SJSA1 (cell line): ENCODE results near the gene FBXO48. TPM values are rescaled to one million over a fixed set of nuclear protein-coding genes. Genes with fewer than 3 reads are reported as not detected.
A peak's percentile ranks its signal among the peaks of the same experiment; 100 is the strongest.
"Not testable (repeated sequence)": the region's sequence is repeated elsewhere in the genome, so short reads cannot be mapped to it uniquely, and the experiment has no call there.

ENCODE experiments used
- DNase-seq, 2 experiments: peaks; one replicate each; pipeline ENCODE4 v3.0.0-alpha.2; 2015 to 2020; ENCODE audit warnings: low spot score in 2 of 2, low read depth in 1 of 2
- H3K27ac ChIP-seq: fragments of 250-450 bp; sonication (Bioruptor Pico); 2 replicates; pipeline ENCODE4 v1.5.1; 2020; ENCODE audit warnings: mild to moderate bottlenecking, moderate library complexity
- H3K27me3 ChIP-seq: fragments of 250-450 bp; sonication (Bioruptor Pico); replicated peaks from 2 replicates; pipeline ENCODE4 v1.5.1; 2020; ENCODE audit warnings: mild to moderate bottlenecking, moderate library complexity
- H3K36me3 ChIP-seq: fragments of 250-450 bp; sonication (Bioruptor Pico); 2 replicates; pipeline ENCODE4 v1.5.1; 2020; ENCODE audit warnings: mild to moderate bottlenecking
- H3K4me1 ChIP-seq: fragments of 250-450 bp; sonication (Bioruptor Pico); replicated peaks from 2 replicates; pipeline ENCODE4 v1.6.1; 2021; ENCODE audit warnings: mild to moderate bottlenecking
- H3K4me3 ChIP-seq: fragments of 250-450 bp; sonication (Bioruptor Pico); 2 replicates; pipeline ENCODE4 v1.5.1; 2020; ENCODE audit warnings: mild to moderate bottlenecking
- H3K9me3 ChIP-seq: fragments of 250-450 bp; sonication (Bioruptor Pico); replicated peaks from 2 replicates; pipeline ENCODE4 v1.5.1; 2020; ENCODE audit warnings: mild to moderate bottlenecking
- total RNA-seq: library from RNA; depleted of rRNA; stranded (reverse); fragments of >200 nt; shearing (Covaris generic); gene quantifications from 2 replicates; pipeline ENCODE4 v1.2.3, GENCODE V29; 2014

FBXO48 gene
- total RNA-seq, 1 experiment from 2014 or later, result 0.74 TPM

GRCh38 chr2:68464651-68465050, 2.4 kb downstream of the FBXO48 start:
- Histone ChIP-seq H3K36me3 (no peaks in the 10 kb centered on the region; the same call in 1 of the 2 replicates), H3K4me3 (no peak overlapping the region), H3K27me3 (no peaks in the 10 kb centered on the region), H3K9me3 (no peaks in the 10 kb centered on the region), H3K4me1 (peaks cover 13% of the 10 kb centered on the region), H3K27ac (no peak overlapping the region)
- no peak for DNase-seq

DNA sequence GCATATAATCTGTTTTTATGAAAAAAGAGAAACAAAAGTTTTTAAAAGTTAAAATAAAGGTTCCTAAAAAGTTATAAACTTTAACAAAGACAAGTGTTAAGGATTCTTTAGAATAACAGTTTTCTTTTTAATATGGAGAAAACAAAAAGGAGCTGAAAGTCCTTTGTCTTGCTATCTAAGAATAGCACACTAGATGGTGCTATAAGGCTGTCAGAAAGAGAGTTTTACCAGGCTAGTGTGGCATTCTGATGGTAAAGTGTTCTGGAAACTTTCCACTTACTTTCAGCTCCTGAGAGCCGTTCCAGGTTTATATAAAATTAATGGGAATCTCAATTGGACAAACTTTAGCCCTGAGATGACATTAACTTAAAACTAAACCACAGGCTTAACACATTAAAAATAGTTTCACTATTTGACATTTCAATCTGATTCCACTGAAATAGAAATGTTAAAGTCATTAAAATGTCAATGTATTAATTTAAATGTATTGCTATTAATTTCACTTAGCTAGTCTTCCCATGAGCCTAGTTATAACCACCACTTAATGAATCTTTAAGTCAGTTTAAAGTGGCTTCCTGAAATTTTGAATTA, 3.7 kb downstream of the FBXO48 start:
- Histone ChIP-seq H3K4me3 (no peak overlapping the region), H3K27ac (no peak overlapping the region), H3K27me3 (no peaks in the 10 kb centered on the region), H3K9me3 (no peaks in the 10 kb centered on the region), H3K4me1 (peaks cover 12% of the 10 kb centered on the region), H3K36me3 (no peaks in the 10 kb centered on the region; the same call in 1 of the 2 replicates)
- peak in 1 of 2 experiments; percentile 41 for DNase-seq

- Histone ChIP-seq H3K4me3 (no peak overlapping the region), H3K27me3 (no peaks in the 10 kb centered on the region), H3K4me1 (no peaks in the 10 kb centered on the region), H3K36me3 (no peaks in the 10 kb centered on the region), H3K9me3 (no peaks in the 10 kb centered on the region), H3K27ac (no peak overlapping the region)
- DNase-seq, result no peak
Measured at GRCh38 chr2:68458981-68459380, 8.1 kb downstream of the FBXO48 start.

GRCh38 chr2:68456198-68456597, 10.9 kb downstream of the FBXO48 start:
- Histone ChIP-seq H3K4me3 (no peak overlapping the region), H3K27me3 (no peaks in the 10 kb centered on the region), H3K36me3 (no peaks in the 10 kb centered on the region), H3K4me1 (no peaks in the 10 kb centered on the region), H3K9me3 (no peaks in the 10 kb centered on the region), H3K27ac (no peak overlapping the region)
- no peak for DNase-seq

- Histone ChIP-seq H3K4me3 (no peak overlapping the region), H3K27me3 (no peaks in the 10 kb centered on the region)
Measured at GRCh38 chr2:68454719-68455118, 12.4 kb downstream of the FBXO48 start.

DNA sequence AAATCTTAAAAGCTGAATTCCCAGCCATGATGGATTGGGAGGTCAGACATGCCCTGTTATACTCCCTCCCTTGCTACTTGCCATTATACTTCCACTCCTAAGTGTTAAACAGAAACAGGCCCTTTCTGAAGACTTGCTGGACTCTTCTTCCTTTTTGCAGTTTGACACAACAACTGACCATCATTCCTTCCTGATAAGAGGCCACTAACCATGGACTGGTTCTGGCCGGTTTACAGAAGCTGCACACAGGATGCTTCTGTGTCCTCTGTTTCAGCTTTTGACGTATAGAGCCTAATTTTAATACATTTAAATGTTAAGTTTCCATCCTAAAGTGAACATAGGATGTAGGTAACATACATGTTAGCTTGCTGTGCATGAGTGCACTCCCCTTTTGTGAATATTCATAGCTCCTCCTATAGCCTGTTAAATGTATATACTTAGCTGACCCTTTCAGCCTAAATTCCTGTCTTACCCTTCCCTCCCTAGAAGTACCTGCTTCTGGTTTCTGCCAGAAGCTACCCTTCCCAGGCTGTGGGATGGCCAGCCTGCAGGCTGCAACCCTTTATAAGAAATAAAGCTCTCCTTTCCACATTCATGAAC, 13.2 kb downstream of the FBXO48 start:
- H3K27ac ChIP-seq, result no peak overlapping the region
- no peaks in the 10 kb centered on the region for H3K9me3 ChIP-seq
- H3K36me3 ChIP-seq, result no peaks in the 10 kb centered on the region
- H3K4me3 ChIP-seq, result no peak overlapping the region
- no peaks in the 10 kb centered on the region for H3K27me3 ChIP-seq
- H3K4me1 ChIP-seq, result no peaks in the 10 kb centered on the region
- DNase-seq, result no peak

More at GRCh38 chr2:68454719-68455118, 12.4 kb downstream of the FBXO48 start:
- no peaks in the 10 kb centered on the region for H3K9me3 ChIP-seq
- no peak overlapping the region for H3K27ac ChIP-seq
- H3K4me1 ChIP-seq, result no peaks in the 10 kb centered on the region
- H3K36me3 ChIP-seq, result no peaks in the 10 kb centered on the region
- no peak for DNase-seq

DNA sequence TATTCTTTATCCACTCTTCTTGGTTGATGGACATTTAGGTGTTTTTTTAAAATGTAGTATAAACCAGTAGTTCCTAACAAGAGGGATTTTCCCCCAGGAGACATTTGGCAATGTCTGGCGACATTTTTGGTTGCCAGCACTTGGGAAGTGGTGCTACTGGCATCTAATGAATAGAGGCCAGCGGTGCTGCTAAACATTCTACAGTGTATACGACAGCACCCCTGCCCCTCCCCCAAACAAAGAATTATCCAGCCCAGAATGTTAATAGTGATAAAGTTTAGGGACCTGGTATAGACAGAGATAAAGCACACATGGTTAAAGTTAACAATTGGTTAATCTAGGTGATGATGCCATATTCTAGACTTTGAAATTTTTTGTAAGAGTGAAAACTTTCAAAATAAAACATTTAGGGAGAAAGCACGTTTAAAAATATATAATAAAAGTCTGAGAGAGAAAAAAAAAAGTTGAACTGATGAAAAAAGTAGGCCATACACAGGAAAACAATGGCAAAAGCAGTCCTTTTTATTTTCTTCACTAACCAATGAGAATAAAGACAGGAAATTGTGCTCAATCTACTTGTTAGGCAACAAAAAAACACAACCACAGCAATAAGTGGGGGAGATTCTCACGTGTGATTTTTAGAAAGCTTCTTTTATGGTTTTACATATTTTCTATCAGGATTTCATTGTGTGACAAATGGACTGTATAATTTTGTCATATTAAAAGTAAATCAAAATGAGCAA, 14.8 kb downstream of the FBXO48 start:
- H3K27ac ChIP-seq, result no peak overlapping the region
- H3K36me3 ChIP-seq, result no peaks in the 10 kb centered on the region
- no peak for DNase-seq
- H3K4me3 ChIP-seq, result no peak overlapping the region
- no peaks in the 10 kb centered on the region for H3K4me1 ChIP-seq
- H3K27me3 ChIP-seq, result no peaks in the 10 kb centered on the region
- no peaks in the 10 kb centered on the region for H3K9me3 ChIP-seq

GRCh38 chr2:68448671-68449653, 18.1 kb downstream of the FBXO48 start:
- DNase-seq, result no peak
- no peak overlapping the region for H3K4me3 ChIP-seq
- H3K4me1 ChIP-seq, result no peaks in the 10 kb centered on the region
- no peaks in the 10 kb centered on the region for H3K27me3 ChIP-seq
- no peaks in the 10 kb centered on the region for H3K36me3 ChIP-seq
- no peak overlapping the region for H3K27ac ChIP-seq
- no peaks in the 10 kb centered on the region for H3K9me3 ChIP-seq

DNA sequence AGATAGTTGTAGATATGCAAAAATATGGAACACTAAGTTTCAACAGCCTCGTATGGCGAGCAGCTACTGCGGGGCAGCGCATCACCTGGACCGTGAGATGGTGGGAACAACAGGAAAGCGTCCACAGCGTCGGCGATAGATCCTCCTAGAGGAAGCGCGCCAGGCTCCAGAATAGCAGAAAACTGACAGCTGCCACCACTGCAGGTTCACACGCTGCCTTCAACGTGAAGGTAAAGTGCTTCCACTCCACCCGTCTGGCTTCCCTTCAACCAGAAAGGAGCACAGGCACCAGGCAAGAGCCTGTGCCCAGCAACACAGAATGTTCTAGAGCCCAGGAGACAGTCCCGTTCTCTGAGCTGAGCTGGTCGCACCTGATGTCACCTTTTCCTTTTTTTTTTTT, 20.0 kb downstream of the FBXO48 start:
- Histone ChIP-seq H3K9me3 (no peaks in the 10 kb centered on the region), H3K4me3 (no peak overlapping the region), H3K36me3 (no peaks in the 10 kb centered on the region), H3K4me1 (no peaks in the 10 kb centered on the region), H3K27me3 (no peaks in the 10 kb centered on the region), H3K27ac (no peak overlapping the region)
- no peak for DNase-seq

- H3K4me1 ChIP-seq, H3K27me3 ChIP-seq, H3K36me3 ChIP-seq, H3K4me3 ChIP-seq, H3K27ac ChIP-seq, H3K9me3 ChIP-seq, DNase-seq: not testable (repeated sequence)
Measured at GRCh38 chr2:68446425-68446824, 20.7 kb downstream of the FBXO48 start.

DNA sequence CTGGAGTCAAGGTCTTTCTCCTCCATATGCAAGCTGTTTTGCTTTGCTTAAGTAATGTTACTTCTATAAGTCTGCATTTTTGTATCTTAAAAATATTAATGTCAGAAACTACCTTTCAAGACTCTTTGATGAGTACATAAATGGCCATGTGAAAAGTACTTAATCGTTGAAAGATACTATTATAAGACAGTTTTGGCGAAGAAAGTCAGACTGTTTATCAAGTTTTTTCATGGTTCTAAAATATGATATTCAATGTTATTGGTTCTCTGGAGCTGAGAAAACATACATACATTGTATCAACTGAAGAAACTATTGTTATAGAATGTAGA, 25.1 kb downstream of the FBXO48 start:
- no peak overlapping the region for H3K27ac ChIP-seq
- H3K4me3 ChIP-seq, result no peak overlapping the region
- no peaks in the 10 kb centered on the region for H3K27me3 ChIP-seq
- H3K36me3 ChIP-seq, result no peaks in the 10 kb centered on the region
- no peak for DNase-seq
- H3K4me1 ChIP-seq, result no peaks in the 10 kb centered on the region
- no peaks in the 10 kb centered on the region for H3K9me3 ChIP-seq

GRCh38 chr2:68441179-68441993, 25.7 kb downstream of the FBXO48 start:
- no peaks in the 10 kb centered on the region for H3K4me1 ChIP-seq
- H3K36me3 ChIP-seq, result no peaks in the 10 kb centered on the region
- no peak overlapping the region for H3K27ac ChIP-seq
- H3K27me3 ChIP-seq, result no peaks in the 10 kb centered on the region
- no peak overlapping the region for H3K4me3 ChIP-seq
- DNase-seq, result peak; percentile 55 to 75
- H3K9me3 ChIP-seq, result no peaks in the 10 kb centered on the region
